ENCODE data around the gene ITGA1. TPM values are rescaled to one million over a fixed set of nuclear protein-coding genes. Genes with fewer than 3 reads are reported as not detected.

ITGA1 gene
- total RNA-seq, 2 experiments from 2014 or later: not detected

- no peaks in the 10 kb centered on the region for H3K9me2 ChIP-seq (ENCODE audit: insufficient read depth, low read length)
- BruUV-seq (replicated peaks): no TSS peak
- ChIA-PET POLR2A (interaction anchor here (0.6 to 1.5 kb wide), 2 partner anchors 12 to 1340 kb away, joined by 3 to 4 read pairs; no protein-coding TSS in a partner anchor), CTCF (ENCODE audit: unreplicated experiment) (no interaction called here)
- H3K9me3 ChIP-seq (ENCODE audit: low read length): no peaks in the 10 kb centered on the region
- intact Hi-C loops (cut with micrococcal nuclease; ENCODE audit: unreplicated experiment): no loop called here
- H2AFZ ChIP-seq (ENCODE audit: low read length): no peak overlapping the region
- no peaks in the 10 kb centered on the region for H4K20me1 ChIP-seq (ENCODE audit: insufficient read depth, low read length)
- no peaks in the 10 kb centered on the region for H3K79me2 ChIP-seq (ENCODE audit: insufficient read depth, low read depth, low read length)
- H3K27ac ChIP-seq (ENCODE audit: low read depth, low read length, poor library complexity, severe bottlenecking): no peak overlapping the region
- no peaks in the 10 kb centered on the region for H3K36me3 ChIP-seq (ENCODE audit: insufficient read depth, low read length)
- TF ChIP-seq CTCF (conservative IDR thresholded peaks at IDR 0.05; ENCODE audit: low read length): no peak
- no peak for TF ChIP-seq EZH2phosphoT487 (IDR thresholded peaks at IDR 0.05; ENCODE audit: borderline replicate concordance, low read depth, low read length)
- no peak for DNase-seq (ENCODE audit: low spot score)
- H3K4me3 ChIP-seq (ENCODE audit: low read depth, low read length, poor library complexity, severe bottlenecking): no peak overlapping the region
- no peaks in the 10 kb centered on the region for H3K4me1 ChIP-seq (ENCODE audit: insufficient read depth, low read length, poor library complexity, severe bottlenecking)
- no peak overlapping the region for H3K4me2 ChIP-seq (ENCODE audit: low read length)
Measured at GRCh38 chr5:52990528-52990925, 202.8 kb downstream of the ITGA1 start.

DNA sequence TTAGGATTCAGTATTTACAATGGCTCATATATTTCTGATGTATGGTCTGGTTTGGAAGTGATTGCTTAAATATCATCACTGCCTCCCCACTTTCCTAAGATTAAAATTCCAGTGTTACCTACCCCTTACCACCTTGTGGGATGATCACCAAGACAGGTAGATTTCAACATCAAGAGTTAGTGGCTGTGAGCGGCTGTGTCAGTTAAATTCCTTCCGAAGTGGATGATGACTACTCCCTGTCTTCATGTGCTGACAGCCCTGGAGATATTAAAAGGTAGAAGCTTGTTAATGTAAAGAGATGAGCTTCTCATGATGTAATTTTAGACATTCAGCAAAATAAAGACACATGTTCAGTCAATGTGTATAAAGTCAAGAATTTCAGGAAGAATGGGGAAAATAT lies 205.7 kb downstream of the ITGA1 start:
- no peaks in the 10 kb centered on the region for H4K20me1 ChIP-seq (ENCODE audit: insufficient read depth, low read length)
- no peak overlapping the region for H3K27ac ChIP-seq (ENCODE audit: low read depth, low read length, poor library complexity, severe bottlenecking)
- BruUV-seq (replicated peaks): no TSS peak
- no peak for TF ChIP-seq EZH2phosphoT487 (IDR thresholded peaks at IDR 0.05; ENCODE audit: borderline replicate concordance, low read depth, low read length)
- no peak for TF ChIP-seq CTCF (conservative IDR thresholded peaks at IDR 0.05; ENCODE audit: low read length)
- H3K9me3 ChIP-seq (ENCODE audit: low read length): no peaks in the 10 kb centered on the region
- no peaks in the 10 kb centered on the region for H3K79me2 ChIP-seq (ENCODE audit: insufficient read depth, low read depth, low read length)
- H3K9me2 ChIP-seq (ENCODE audit: insufficient read depth, low read length): no peaks in the 10 kb centered on the region
- CTCF ChIA-PET (ENCODE audit: unreplicated experiment): no interaction called here
- DNase-seq (ENCODE audit: low spot score): no peak
- H2AFZ ChIP-seq (ENCODE audit: low read length): no peak overlapping the region
- H3K4me3 ChIP-seq (ENCODE audit: low read depth, low read length, poor library complexity, severe bottlenecking): no peak overlapping the region
- intact Hi-C loops (cut with micrococcal nuclease; ENCODE audit: unreplicated experiment): no loop called here
- no peaks in the 10 kb centered on the region for H3K36me3 ChIP-seq (ENCODE audit: insufficient read depth, low read length)
- H3K4me2 ChIP-seq (ENCODE audit: low read length): no peak overlapping the region
- POLR2A ChIA-PET: no interaction called here
- no peaks in the 10 kb centered on the region for H3K4me1 ChIP-seq (ENCODE audit: insufficient read depth, low read length, poor library complexity, severe bottlenecking)

GRCh38 chr5:52994266-52994665 lies 206.6 kb downstream of the ITGA1 start:
- Histone ChIP-seq H3K27ac (ENCODE audit: low read depth, low read length, poor library complexity, severe bottlenecking) (no peak overlapping the region), H4K20me1 (ENCODE audit: insufficient read depth, low read length) (no peaks in the 10 kb centered on the region), H3K4me3 (ENCODE audit: low read depth, low read length, poor library complexity, severe bottlenecking) (no peak overlapping the region), H3K4me2 (ENCODE audit: low read length) (no peak overlapping the region), H3K79me2 (ENCODE audit: insufficient read depth, low read depth, low read length) (no peaks in the 10 kb centered on the region), H3K36me3 (ENCODE audit: insufficient read depth, low read length) (no peaks in the 10 kb centered on the region), H3K9me2 (ENCODE audit: insufficient read depth, low read length) (no peaks in the 10 kb centered on the region), H3K4me1 (ENCODE audit: insufficient read depth, low read length, poor library complexity, severe bottlenecking) (no peaks in the 10 kb centered on the region), H2AFZ (ENCODE audit: low read length) (no peak overlapping the region), H3K9me3 (ENCODE audit: low read length) (no peaks in the 10 kb centered on the region)
- CTCF ChIA-PET (ENCODE audit: unreplicated experiment): no interaction called here
- intact Hi-C loops (cut with micrococcal nuclease; ENCODE audit: unreplicated experiment): no loop called here
- no peak for TF ChIP-seq CTCF (conservative IDR thresholded peaks at IDR 0.05; ENCODE audit: low read length)
- POLR2A ChIA-PET: no interaction called here
- BruUV-seq (replicated peaks): no TSS peak
- DNase-seq (ENCODE audit: low spot score): no peak

Measured in OCI-LY7 (cell line).